OCI-LY1 (cell line): ENCODE data around the gene CLIC6.

Source experiments
- H2AFZ ChIP-seq: fragments of 200-600 bp; sonication (generic), shearing (Covaris generic); 2 replicates; pipeline ENCODE4 v1.6.0; 2014; ENCODE audit warnings: antibody characterized with exemption, mild to moderate bottlenecking, low read length
- H3F3A ChIP-seq: fragments of 200-600 bp; sonication (generic), shearing (Covaris generic); 2 replicates; pipeline ENCODE4 v1.6.0; 2014; ENCODE audit warnings: mild to moderate bottlenecking, antibody characterized with exemption, low read length, moderate library complexity; ENCODE audit not compliant: insufficient read depth
- H3K27ac ChIP-seq: fragments of 200-600 bp; sonication (generic); 2 replicates; pipeline ENCODE4 v1.5.1; 2014; ENCODE audit warnings: low read length, mixed run types, mild to moderate bottlenecking, low read depth; ENCODE audit not compliant: poor library complexity, severe bottlenecking
- H3K27me3 ChIP-seq: fragments of 200-600 bp; sonication (generic); 2 replicates; pipeline ENCODE4 v1.6.0; 2014; ENCODE audit warnings: antibody characterized with exemption, mild to moderate bottlenecking, low read length, moderate library complexity; ENCODE audit not compliant: insufficient read depth
- H3K36me3 ChIP-seq: fragments of 200-600 bp; sonication (generic); 2 replicates; pipeline ENCODE4 v1.6.1; 2014; ENCODE audit warnings: mild to moderate bottlenecking, antibody characterized with exemption, low read length, moderate library complexity, mixed read lengths; ENCODE audit not compliant: insufficient read depth
- H3K4me1 ChIP-seq: fragments of 200-600 bp; sonication (generic); 2 replicates; pipeline ENCODE4 v1.5.1; 2014; ENCODE audit warnings: mild to moderate bottlenecking, low read length, moderate library complexity; ENCODE audit not compliant: insufficient read depth, severe bottlenecking
- H3K4me2 ChIP-seq: fragments of 200-600 bp; sonication (generic), shearing (Covaris generic); 2 replicates; pipeline ENCODE4 v1.6.1; 2014; ENCODE audit warnings: low read length
- H3K4me3 ChIP-seq: fragments of 200-600 bp; sonication (generic); 2 replicates; pipeline ENCODE4 v1.5.1; 2014; ENCODE audit warnings: low read length, low read depth, mild to moderate bottlenecking, mixed read lengths; ENCODE audit not compliant: poor library complexity, severe bottlenecking
- H3K79me2 ChIP-seq: fragments of 200-600 bp; shearing (Covaris generic); 2 replicates; pipeline ENCODE4 v1.6.1; 2016; ENCODE audit warnings: mixed run types, low read length, mixed read lengths; ENCODE audit not compliant: insufficient read depth
- H3K9ac ChIP-seq: fragments of 200-600 bp; sonication (generic), shearing (Covaris generic); 2 replicates; pipeline ENCODE4 v1.6.1; 2014; ENCODE audit warnings: mild to moderate bottlenecking, low read length, mixed read lengths
- H3K9me2 ChIP-seq: fragments of 200-600 bp; sonication (generic), shearing (Covaris generic); 2 replicates; pipeline ENCODE4 v1.6.1; 2014; ENCODE audit warnings: low read depth, mild to moderate bottlenecking, low read length, mixed read lengths
- H3K9me3 ChIP-seq: fragments of 200-600 bp; shearing (Covaris generic); 2 replicates; pipeline ENCODE4 v1.6.1; 2014; ENCODE audit warnings: low read length, mixed read lengths
- H4K20me1 ChIP-seq: fragments of 200-600 bp; sonication (generic), shearing (Covaris generic); 2 replicates; pipeline ENCODE4 v1.6.0; 2016; ENCODE audit warnings: mild to moderate bottlenecking, low read length; ENCODE audit not compliant: insufficient read depth
- EZH2 ChIP-seq: fragments of 200-600 bp; sonication (generic), shearing (Covaris generic); IDR thresholded peaks from 2 replicates; pipeline ENCODE4 v1.8.0; 2017; ENCODE audit warnings: borderline replicate concordance, mixed run types, mild to moderate bottlenecking, antibody characterized with exemption, low read length, moderate library complexity, mixed read lengths
- TF ChIP-seq, protein P1 (sequence below): fragments of 200-600 bp; sonication (generic), shearing (Covaris generic); IDR thresholded peaks from 2 replicates; pipeline ENCODE4 v1.5.1; 2017; ENCODE audit warnings: mild to moderate bottlenecking, antibody characterized with exemption, low read length, moderate library complexity, mixed read lengths

Gene CLIC6

DNA sequence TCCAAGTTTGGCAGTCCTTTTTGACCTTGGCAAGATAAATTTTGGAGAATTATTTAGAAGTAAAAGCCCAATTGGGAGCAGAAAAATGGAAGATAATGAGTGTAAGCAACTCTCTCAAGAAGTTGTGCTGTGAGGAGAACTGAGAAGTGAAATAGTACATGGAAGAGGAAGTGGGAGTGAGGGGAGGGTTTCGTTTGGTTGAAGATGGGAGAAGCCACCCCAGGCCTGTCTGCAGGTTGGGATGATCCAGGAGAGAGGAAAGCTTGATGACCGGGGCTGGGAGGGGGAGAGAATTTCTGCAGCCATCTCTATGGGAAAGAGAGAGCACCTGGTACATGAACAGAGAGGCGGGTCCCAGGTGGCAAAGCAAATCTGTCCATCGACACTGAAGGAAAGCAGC, 45.3 kb upstream of the CLIC6 start:
- H2AFZ ChIP-seq = no peak overlapping the region
- H3K36me3 ChIP-seq = no peaks in the 10 kb centered on the region
- H4K20me1 ChIP-seq = no peaks in the 10 kb centered on the region
- H3K4me1 ChIP-seq = no peaks in the 10 kb centered on the region
- no peak overlapping the region for H3K4me2 ChIP-seq
- no peaks in the 10 kb centered on the region for H3K9me3 ChIP-seq
- H3K27ac ChIP-seq = no peak overlapping the region
- H3K79me2 ChIP-seq = no peaks in the 10 kb centered on the region
- H3K27me3 ChIP-seq = 0 out of 2 replicates have a peak, but pooled peaks cover 4% of the 10 kb centered on the region
- no peak overlapping the region for H3K9ac ChIP-seq
- no peaks in the 10 kb centered on the region for H3K9me2 ChIP-seq
- no peak overlapping the region for H3K4me3 ChIP-seq
- H3F3A ChIP-seq = no peaks in the 10 kb centered on the region
- no peak for TF ChIP-seq EZH2
- TF ChIP-seq, protein P1, sequence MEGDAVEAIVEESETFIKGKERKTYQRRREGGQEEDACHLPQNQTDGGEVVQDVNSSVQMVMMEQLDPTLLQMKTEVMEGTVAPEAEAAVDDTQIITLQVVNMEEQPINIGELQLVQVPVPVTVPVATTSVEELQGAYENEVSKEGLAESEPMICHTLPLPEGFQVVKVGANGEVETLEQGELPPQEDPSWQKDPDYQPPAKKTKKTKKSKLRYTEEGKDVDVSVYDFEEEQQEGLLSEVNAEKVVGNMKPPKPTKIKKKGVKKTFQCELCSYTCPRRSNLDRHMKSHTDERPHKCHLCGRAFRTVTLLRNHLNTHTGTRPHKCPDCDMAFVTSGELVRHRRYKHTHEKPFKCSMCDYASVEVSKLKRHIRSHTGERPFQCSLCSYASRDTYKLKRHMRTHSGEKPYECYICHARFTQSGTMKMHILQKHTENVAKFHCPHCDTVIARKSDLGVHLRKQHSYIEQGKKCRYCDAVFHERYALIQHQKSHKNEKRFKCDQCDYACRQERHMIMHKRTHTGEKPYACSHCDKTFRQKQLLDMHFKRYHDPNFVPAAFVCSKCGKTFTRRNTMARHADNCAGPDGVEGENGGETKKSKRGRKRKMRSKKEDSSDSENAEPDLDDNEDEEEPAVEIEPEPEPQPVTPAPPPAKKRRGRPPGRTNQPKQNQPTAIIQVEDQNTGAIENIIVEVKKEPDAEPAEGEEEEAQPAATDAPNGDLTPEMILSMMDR = no peak

GRCh38 chr21:34625030-34625593, 43.7 kb upstream of the CLIC6 start:
- Histone ChIP-seq H3K9me3 (no peaks in the 10 kb centered on the region), H3F3A (no peaks in the 10 kb centered on the region), H3K36me3 (no peaks in the 10 kb centered on the region), H3K4me2 (no peak overlapping the region), H2AFZ (no peak overlapping the region), H3K9ac (no peak overlapping the region), H3K79me2 (no peaks in the 10 kb centered on the region), H3K27ac (no peak overlapping the region), H3K9me2 (no peaks in the 10 kb centered on the region), H4K20me1 (no peaks in the 10 kb centered on the region), H3K4me1 (no peaks in the 10 kb centered on the region), H3K4me3 (no peak overlapping the region), H3K27me3 (0 out of 2 replicates have a peak, but pooled peaks cover 4% of the 10 kb centered on the region)
- TF ChIP-seq, protein P1 = no peak
- TF ChIP-seq EZH2 = no peak

DNA sequence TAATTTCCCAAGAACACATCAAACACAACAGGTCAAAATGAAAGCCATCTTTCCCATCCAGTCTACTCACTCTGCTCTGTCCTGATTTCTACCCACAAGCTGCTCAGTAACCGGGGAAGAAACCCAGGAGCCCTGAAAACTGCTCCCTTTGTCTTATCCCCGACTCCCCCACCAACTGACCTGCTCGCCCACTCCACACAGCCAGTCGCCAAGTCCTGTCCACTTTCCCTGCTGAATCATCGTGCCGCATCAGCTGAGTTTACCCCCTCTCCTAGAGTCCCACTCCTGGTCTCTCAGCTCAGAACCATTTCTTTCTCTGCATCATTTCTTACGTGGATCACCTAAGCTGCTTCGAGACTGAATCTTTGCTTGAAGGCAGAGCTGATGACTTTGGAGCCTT, 42.7 kb upstream of the CLIC6 start:
- Histone ChIP-seq H3K9me2 (no peaks in the 10 kb centered on the region), H3F3A (no peaks in the 10 kb centered on the region), H4K20me1 (no peaks in the 10 kb centered on the region), H3K4me3 (no peak overlapping the region), H3K9me3 (no peaks in the 10 kb centered on the region), H2AFZ (no peak overlapping the region), H3K36me3 (no peaks in the 10 kb centered on the region), H3K79me2 (no peaks in the 10 kb centered on the region), H3K4me2 (no peak overlapping the region), H3K27ac (no peak overlapping the region), H3K4me1 (no peaks in the 10 kb centered on the region), H3K9ac (no peak overlapping the region), H3K27me3 (0 out of 2 replicates have a peak, but pooled peaks cover 4% of the 10 kb centered on the region)
- TF ChIP-seq, protein P1 = no peak
- TF ChIP-seq EZH2 = no peak
